Activated CD4-positive, alpha-beta T cell treated with anti-CD3 and anti-CD28 coated beads, Interleukin-2, amount 10 ng/mL, durations not matched to agents 7 days and 5 days (primary cell): ENCODE measurements around the gene HOXD10. TPM values are rescaled to one million over a fixed set of nuclear protein-coding genes. Genes with fewer than 3 reads are reported as not detected.

Experiments used
- CTCF ChIA-PET: fragments of 350-600 bp; sonication (Branson Sonifier 250); formaldehyde crosslinking; loops from one replicate; lab custom pipeline; 2021; ENCODE audit warnings: antibody characterized with exemption; lab: Charles Lee
- POLR2A ChIA-PET: fragments of 350-600 bp; sonication (Branson Sonifier 250); formaldehyde crosslinking; loops from one replicate; lab custom pipeline; 2021; ENCODE audit warnings: antibody characterized with exemption; lab: Charles Lee
- DNase-seq: peaks from one replicate; pipeline ENCODE4 v3.0.0-alpha.2; 2020
- H3K27ac Mint-ChIP-seq: one replicate; pipeline ENCODE4 v1.8.0; 2021; ENCODE audit warnings: mild to moderate bottlenecking, moderate library complexity, mixed read lengths
- H3K27me3 Mint-ChIP-seq: one replicate; pipeline ENCODE4 v1.8.0; 2021; ENCODE audit warnings: mixed read lengths
- H3K36me3 Mint-ChIP-seq: one replicate; pipeline ENCODE4 v1.8.0; 2021; ENCODE audit warnings: low read depth, mixed read lengths
- H3K4me1 Mint-ChIP-seq: one replicate; pipeline ENCODE4 v1.8.0; 2021; ENCODE audit warnings: mixed read lengths
- H3K4me3 Mint-ChIP-seq: one replicate; pipeline ENCODE4 v1.8.0; 2021; ENCODE audit warnings: mild to moderate bottlenecking, moderate library complexity, mixed read lengths
- H3K9me3 Mint-ChIP-seq: one replicate; pipeline ENCODE4 v1.8.0; 2021; ENCODE audit warnings: mixed read lengths
- total RNA-seq, 2 experiments: library from RNA; stranded (reverse); gene quantifications; one replicate each; pipeline ENCODE4 v1.2.3, GENCODE V29; 2021

HOXD10 gene
- total RNA-seq, 2 experiments from 2014 or later = not detected

DNA sequence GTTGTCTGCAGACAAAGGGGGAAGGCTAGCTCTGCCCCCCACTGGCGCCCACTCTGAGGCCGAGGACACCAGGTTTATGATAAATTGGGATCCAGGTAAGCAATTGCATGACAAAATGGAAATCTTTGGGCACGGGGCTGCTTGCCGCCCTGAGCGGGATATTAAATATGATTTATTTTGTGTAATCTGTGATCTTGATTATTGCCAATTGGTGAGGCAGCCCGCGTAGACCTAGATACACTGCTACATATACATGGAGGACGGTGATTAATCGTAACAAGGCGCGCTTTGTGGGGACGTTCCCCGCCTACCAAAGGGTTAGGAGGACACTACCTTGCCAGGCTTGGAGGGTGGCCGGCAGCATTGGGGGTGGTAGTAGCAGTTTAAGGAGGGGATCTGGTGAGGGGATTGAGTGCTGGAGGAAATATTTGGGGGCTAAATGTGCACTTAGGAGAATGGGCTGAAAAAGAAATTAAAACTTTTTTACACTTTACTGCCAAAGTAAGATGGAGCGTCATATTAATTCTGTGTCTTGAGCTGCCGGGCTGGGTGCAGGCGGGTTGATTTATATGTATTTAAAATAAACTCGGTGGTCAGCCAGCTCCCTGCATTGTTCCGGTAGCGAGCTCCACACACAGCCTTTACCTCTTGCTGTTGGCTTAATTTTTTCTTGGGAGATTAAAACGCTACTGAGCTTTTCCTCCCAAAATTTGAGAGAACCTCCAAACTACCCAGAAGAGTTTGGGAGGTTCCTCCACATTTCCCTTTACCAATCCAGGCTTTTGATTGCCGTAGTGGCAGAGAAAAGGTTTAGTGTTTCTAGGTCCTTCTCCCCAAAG lies 44.6 kb downstream of the HOXD10 start:
- peaks cover 6% of the 10 kb centered on the region for H3K36me3 Mint-ChIP-seq
- H3K4me3 Mint-ChIP-seq = no peak overlapping the region
- H3K9me3 Mint-ChIP-seq = peaks cover 4% of the 10 kb centered on the region
- H3K27ac Mint-ChIP-seq = peak overlapping the region; percentile 9
- DNase-seq = no peak
- peaks cover 9% of the 10 kb centered on the region for H3K4me1 Mint-ChIP-seq
- CTCF ChIA-PET = interaction anchor here (1.0 to 5.9 kb wide), 8 partner anchors 11 to 82 kb away, joined by 3 to 22 read pairs (median 5); no protein-coding TSS in a partner anchor
- POLR2A ChIA-PET = no interaction called here
- H3K27me3 Mint-ChIP-seq = peaks cover 87% of the 10 kb centered on the region

DNA sequence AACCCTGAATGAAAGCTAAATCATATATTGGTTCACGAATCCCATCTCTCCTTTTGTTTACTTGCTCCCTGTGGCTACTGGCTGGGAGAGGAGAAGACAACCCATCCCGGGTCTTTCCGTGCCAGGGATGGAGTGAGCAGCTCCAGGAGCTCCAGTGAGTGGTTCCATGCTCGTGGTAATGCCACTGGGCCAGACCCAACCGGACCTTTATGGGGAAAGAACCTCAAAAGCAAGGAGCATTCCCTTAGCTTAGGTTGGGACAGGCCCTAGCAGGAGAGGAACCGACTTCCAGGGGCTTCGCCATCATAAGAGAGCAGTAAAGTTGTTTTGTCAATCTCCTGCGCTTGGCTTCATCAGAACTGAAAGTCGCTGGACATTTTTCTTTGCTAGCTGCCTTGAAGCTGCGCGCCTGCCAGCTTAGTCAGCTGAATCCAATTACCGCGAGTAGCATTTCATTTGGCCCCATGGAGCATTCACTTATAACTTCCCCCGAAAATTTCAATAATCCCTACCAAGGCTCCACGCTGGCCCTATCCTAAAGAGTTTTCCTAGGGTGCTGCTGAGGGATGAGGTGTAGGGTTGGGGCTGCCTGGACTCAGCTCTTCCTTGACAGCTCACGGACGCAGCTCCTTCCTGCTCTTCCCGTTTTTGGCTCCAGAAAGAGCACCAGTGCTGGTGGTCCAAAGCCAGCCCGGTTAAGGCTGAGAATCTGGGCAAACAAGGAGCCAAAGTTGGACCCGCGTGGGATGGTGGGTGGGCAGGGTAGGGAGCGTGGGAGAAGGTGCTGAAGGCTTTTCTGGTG lies 45.4 kb downstream of the HOXD10 start:
- H3K27ac Mint-ChIP-seq = no peak overlapping the region
- ChIA-PET POLR2A (no interaction called here), CTCF (interaction anchor here (1.0 to 5.9 kb wide), 9 partner anchors 11 to 83 kb away, joined by 3 to 22 read pairs (median 5); no protein-coding TSS in a partner anchor)
- peaks cover 9% of the 10 kb centered on the region for H3K4me1 Mint-ChIP-seq
- H3K4me3 Mint-ChIP-seq = no peak overlapping the region
- peaks cover 4% of the 10 kb centered on the region for H3K9me3 Mint-ChIP-seq
- H3K27me3 Mint-ChIP-seq = peaks cover 89% of the 10 kb centered on the region
- no peak for DNase-seq
- H3K36me3 Mint-ChIP-seq = peaks cover 6% of the 10 kb centered on the region

DNA sequence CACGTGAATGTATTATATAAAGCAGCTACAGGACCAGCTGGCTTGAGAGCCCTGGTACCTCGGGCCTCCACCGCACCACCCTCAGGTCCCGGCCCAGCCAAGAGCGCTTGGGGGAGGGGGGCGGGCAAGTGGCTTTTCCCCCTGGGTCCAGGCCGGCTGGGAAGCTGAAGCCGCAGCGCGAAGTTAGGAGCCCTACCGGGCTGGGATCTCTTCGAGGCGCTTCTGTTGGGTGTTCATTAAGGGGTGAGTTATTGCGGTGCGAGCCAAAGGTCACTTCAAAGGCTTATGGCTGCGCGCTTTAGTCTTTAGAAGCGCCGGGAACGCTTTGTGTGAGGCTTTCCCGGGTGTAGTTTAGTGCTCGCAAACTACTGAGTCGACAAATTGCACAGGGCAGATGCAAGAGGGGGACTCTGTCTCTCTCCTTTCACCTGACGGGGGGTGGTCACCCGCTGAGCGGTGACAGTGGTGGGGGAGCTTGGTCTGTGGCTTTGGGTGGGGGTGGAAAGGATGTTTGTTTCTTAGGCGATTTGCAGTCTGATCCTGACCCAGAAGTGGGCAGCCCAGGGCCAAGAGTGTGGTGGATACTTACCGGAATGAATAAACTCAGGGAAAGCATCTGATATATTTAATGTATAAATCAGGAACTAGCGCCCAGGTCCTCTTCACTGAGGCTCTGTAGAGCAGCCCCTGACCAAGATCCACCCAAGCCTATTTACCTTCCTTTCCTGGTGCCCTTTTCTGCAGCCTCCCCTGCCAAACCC lies 46.5 kb downstream of the HOXD10 start:
- no peak for DNase-seq
- ChIA-PET CTCF (interaction anchor here (0.5 to 5.9 kb wide), 8 partner anchors 11 to 454 kb away, joined by 3 to 22 read pairs (median 6); no protein-coding TSS in a partner anchor), POLR2A (no interaction called here)
- peaks cover 4% of the 10 kb centered on the region for H3K36me3 Mint-ChIP-seq
- no peak overlapping the region for H3K4me3 Mint-ChIP-seq
- peaks cover 4% of the 10 kb centered on the region for H3K4me1 Mint-ChIP-seq
- peak overlapping the region; percentile 5 for H3K27ac Mint-ChIP-seq
- peaks cover 4% of the 10 kb centered on the region for H3K9me3 Mint-ChIP-seq
- H3K27me3 Mint-ChIP-seq = peaks cover 91% of the 10 kb centered on the region

DNA sequence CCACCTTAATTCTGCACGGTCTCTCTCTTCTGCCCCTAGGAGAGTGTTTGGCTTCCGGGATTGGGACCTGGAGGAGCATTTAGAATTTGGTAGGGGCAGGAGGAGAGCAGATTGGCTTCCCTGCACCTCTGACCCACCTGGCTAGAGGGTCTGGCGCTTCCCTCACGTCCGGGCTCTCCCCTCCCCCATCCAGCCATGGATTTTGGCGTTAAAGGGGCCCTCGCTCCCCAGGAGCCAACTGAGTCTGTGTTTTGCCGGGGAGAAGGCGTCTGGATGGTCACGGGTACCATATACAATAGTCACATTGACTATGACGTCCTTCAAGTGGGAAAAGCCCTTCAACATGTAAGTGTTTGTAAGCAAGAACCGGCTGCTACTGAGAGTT lies 47.1 kb downstream of the HOXD10 start:
- no peak for DNase-seq
- Mint-ChIP-seq H3K4me1 (peaks cover 3% of the 10 kb centered on the region), H3K4me3 (peak overlapping the region; percentile 22), H3K9me3 (peaks cover 4% of the 10 kb centered on the region), H3K27me3 (peaks cover 86% of the 10 kb centered on the region), H3K36me3 (peaks cover 4% of the 10 kb centered on the region), H3K27ac (no peak overlapping the region)
- ChIA-PET CTCF (interaction anchor here (5.9 kb wide), 1 partner anchor 24 kb away, joined by 22 read pairs; no protein-coding TSS in a partner anchor), POLR2A (no interaction called here)

DNA sequence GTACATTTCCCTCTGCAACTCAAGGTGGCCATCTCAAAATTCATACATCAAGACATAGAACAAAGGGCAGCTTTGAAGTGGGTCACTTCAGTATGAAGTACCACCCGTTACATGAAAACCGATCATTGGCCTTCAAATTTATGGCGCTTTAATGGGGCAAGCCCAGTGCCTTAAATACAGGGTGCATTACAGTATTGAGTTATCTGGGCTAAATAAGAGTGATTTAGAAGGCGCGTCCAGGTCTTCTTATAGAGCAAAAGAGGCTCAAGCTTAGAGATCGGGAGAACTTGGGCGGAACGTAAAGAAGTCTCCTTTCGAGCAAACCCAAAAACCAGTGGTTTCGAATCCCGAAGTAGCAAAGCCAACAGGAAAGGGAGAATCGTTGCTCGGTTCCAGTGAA lies 47.6 kb downstream of the HOXD10 start:
- Mint-ChIP-seq H3K4me3 (peak overlapping the region; percentile 22), H3K9me3 (peaks cover 4% of the 10 kb centered on the region), H3K27me3 (peaks cover 83% of the 10 kb centered on the region), H3K4me1 (peaks cover 3% of the 10 kb centered on the region), H3K36me3 (peaks cover 4% of the 10 kb centered on the region), H3K27ac (peak overlapping the region; percentile 38)
- ChIA-PET POLR2A (no interaction called here), CTCF (interaction anchor here (1.2 to 5.9 kb wide), 2 partner anchors 24 to 70 kb away, joined by 3 to 22 read pairs; no protein-coding TSS in a partner anchor)
- DNase-seq = no peak

DNA sequence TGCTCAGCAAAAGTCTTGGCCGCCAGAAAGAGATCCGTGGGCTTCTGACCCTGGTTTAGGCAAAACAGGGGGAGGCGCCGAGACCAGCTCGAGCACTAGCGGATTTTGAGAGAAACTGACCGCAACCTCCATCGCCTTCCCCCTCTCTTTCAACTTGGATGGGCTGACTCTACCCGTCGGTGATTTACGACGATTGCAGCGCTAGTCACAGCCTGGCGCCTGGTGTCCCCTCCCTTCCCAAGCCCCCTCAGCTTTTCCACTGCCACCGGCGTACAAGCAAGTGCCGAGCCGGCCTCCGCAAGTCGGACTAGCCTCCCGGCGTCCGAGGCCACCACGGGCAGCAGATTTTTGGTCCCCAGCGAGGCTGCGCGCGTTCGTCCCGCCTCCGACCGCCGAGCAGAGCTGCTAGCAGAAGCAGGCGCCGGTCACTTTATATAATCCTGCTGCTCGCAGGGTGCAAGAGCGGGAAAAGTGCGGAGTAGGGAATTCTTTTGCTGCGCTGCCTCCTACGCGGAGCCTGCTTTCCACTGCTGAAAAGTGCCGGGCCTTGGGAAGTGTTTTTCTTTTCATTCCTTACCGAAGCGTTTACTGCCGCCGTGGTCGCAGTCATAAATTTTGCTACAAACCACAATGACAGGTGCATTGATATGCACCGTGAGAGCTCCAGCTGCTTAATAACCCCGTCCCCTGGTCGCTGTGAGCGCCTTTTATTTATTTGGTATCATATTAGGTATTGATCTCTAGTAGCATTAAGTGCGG lies 48.2 kb downstream of the HOXD10 start:
- Mint-ChIP-seq H3K4me3 (no peak overlapping the region), H3K4me1 (peaks cover 3% of the 10 kb centered on the region), H3K9me3 (peaks cover 4% of the 10 kb centered on the region), H3K27me3 (peaks cover 82% of the 10 kb centered on the region), H3K36me3 (peaks cover 4% of the 10 kb centered on the region), H3K27ac (peak overlapping the region; percentile 38)
- ChIA-PET POLR2A (no interaction called here), CTCF (interaction anchor here (1.2 kb wide), 1 partner anchor 71 kb away, joined by 3 read pairs; no protein-coding TSS in a partner anchor)
- no peak for DNase-seq

DNA sequence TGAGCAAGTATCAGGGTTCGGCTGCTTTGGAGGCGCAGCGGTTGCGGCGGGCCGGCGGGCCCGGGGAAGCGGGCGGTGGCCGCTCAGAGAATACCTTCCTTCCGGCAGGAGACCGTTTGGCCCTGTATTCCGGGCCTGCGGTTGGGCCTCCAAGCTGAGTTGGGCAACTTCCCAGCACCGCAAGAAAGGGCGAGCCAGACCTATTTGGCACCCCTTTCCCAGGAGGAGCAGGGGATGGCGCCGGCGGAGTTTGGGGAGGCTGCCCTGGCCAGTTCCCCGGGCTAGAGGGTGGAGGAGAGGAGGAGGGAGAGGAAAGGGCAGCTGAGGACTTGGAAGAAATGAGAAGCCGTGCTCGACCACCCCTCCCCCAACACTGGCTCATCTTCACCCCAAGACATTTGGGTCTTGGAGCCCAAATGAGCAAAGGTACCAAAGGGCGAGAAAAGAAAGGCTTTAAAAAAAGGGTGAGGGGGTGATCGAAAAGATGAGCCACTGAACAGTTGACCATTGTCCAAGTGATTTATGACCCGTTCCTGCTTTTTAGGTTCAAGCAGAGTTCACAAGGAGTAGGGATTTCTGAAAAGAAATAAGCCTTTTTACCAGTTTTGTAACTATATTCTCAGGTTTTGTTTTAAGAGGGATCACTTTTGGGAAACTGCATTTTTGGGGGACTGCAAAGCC lies 48.9 kb downstream of the HOXD10 start:
- Mint-ChIP-seq H3K36me3 (peaks cover 4% of the 10 kb centered on the region), H3K4me3 (no peak overlapping the region), H3K27me3 (peaks cover 84% of the 10 kb centered on the region), H3K4me1 (peaks cover 3% of the 10 kb centered on the region), H3K9me3 (peaks cover 4% of the 10 kb centered on the region), H3K27ac (peak overlapping the region; percentile 19)
- CTCF ChIA-PET = interaction anchor here (1.2 kb wide), 1 partner anchor 71 kb away, joined by 3 read pairs; no protein-coding TSS in a partner anchor
- POLR2A ChIA-PET = no interaction called here
- DNase-seq = no peak

DNA sequence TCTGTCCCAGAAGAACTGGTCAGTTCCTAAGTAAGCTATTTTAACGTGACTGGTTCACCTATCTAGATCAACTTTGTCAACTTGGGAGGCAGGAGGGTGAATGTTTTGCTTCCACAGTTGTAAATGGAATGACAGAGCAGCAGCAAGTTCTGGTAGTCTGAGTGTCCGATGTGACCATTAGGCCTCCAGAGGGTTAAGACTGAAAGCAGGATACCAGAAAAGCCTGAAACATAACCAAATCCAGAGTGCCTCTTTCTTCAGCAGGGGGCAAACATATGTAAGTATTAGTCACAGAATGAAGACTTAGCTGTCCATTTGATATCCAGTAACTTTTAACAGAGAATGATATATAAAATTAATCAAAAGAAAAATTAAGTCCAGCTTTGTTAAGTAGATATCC lies 49.7 kb downstream of the HOXD10 start:
- POLR2A ChIA-PET = no interaction called here
- H3K9me3 Mint-ChIP-seq = peaks cover 4% of the 10 kb centered on the region
- H3K27ac Mint-ChIP-seq = no peak overlapping the region
- H3K4me3 Mint-ChIP-seq = no peak overlapping the region
- peaks cover 85% of the 10 kb centered on the region for H3K27me3 Mint-ChIP-seq
- H3K4me1 Mint-ChIP-seq = peaks cover 3% of the 10 kb centered on the region
- CTCF ChIA-PET = no interaction called here
- DNase-seq = no peak
- peaks cover 2% of the 10 kb centered on the region for H3K36me3 Mint-ChIP-seq

DNA sequence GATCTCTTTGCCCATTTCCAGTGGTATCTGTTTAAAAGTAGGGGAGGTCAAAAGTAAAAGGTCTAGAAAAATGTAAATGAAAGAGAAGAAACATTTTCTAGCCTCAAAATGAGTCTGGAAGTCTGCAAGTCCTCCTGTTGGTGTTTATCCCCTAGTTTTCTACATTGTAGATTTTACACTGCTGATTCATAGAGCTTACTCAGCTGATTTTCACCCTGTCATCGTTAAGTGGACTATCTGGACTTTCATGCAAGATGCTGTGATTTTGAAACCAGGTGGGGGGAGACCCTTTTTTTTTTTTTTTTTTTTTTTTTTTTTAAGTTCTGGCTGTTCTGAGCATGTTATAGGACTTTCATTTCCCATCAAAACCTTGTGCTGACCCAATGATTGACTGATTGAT lies 50.8 kb downstream of the HOXD10 start:
- POLR2A ChIA-PET = no interaction called here

DNA sequence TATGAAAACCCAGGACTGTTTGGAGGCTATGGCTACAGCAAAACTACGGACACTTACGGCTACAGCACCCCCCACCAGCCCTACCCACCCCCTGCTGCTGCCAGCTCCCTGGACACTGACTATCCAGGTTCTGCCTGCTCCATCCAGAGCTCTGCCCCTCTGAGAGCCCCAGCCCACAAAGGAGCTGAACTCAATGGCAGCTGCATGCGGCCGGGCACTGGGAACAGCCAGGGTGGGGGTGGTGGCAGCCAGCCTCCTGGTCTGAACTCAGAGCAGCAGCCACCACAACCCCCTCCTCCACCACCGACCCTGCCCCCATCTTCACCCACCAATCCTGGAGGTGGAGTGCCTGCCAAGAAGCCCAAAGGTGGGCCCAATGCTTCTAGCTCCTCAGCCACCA lies 52.6 kb downstream of the HOXD10 start:
- H3K4me3 Mint-ChIP-seq = no peak overlapping the region
- no peak for DNase-seq
- H3K4me1 Mint-ChIP-seq = peaks cover 6% of the 10 kb centered on the region
- no peak overlapping the region for H3K27ac Mint-ChIP-seq
- peaks cover 81% of the 10 kb centered on the region for H3K27me3 Mint-ChIP-seq
- peaks cover 2% of the 10 kb centered on the region for H3K9me3 Mint-ChIP-seq
- POLR2A ChIA-PET = no interaction called here
- CTCF ChIA-PET = interaction anchor here (1.1 to 1.4 kb wide), 3 partner anchors 29 to 305 kb away, joined by 3 read pairs; no protein-coding TSS in a partner anchor
- peaks cover 4% of the 10 kb centered on the region for H3K36me3 Mint-ChIP-seq

More for the DNA sequence above, 50.8 kb downstream of the HOXD10 start:
- Mint-ChIP-seq H3K4me3 (no peak overlapping the region), H3K27me3 (peaks cover 79% of the 10 kb centered on the region), H3K27ac (no peak overlapping the region), H3K4me1 (peaks cover 3% of the 10 kb centered on the region), H3K36me3 (peaks cover 1% of the 10 kb centered on the region), H3K9me3 (peaks cover 4% of the 10 kb centered on the region)
- CTCF ChIA-PET = interaction anchor here (1.2 to 1.4 kb wide), 2 partner anchors 15 to 387 kb away, joined by 3 read pairs; no protein-coding TSS in a partner anchor
- no peak for DNase-seq
